Measurements from ENCODE around the gene NKAPL. TPM values are rescaled to one million over a fixed set of nuclear protein-coding genes. Genes with fewer than 3 reads are reported as not detected.

Gene NKAPL
- polyA plus RNA-seq, result 0.25 to 0.35 TPM (median 0.31 TPM) in 3 replicates
- 1.6 TPM for polyA plus RNA-seq (2011; ENCODE audit: low read depth)
- polyA plus RNA-seq (2011; cell fraction: cytosol; rRNA removed), result 0.40 and 0.48 TPM in 2 replicates
- 0.29 and 0.59 TPM in 2 replicates for polyA plus RNA-seq (2011; cell fraction: nucleus; rRNA removed)
- 0.47 and 1.0 TPM in 2 replicates for polyA plus RNA-seq (2012; ENCODE audit: low replicate concordance)
- 0.56 TPM in 1 of 3 replicates, not detected in the others for polyA minus RNA-seq
- not detected for polyA minus RNA-seq (2011; cell fraction: cytosol; rRNA and poly(A)+ RNA removed)
- polyA minus RNA-seq (2011; cell fraction: nucleus; rRNA and poly(A)+ RNA removed), result 0.32 TPM in 1 of 2 replicates, not detected in the other

GRCh38 chr6:28258877-28259777 is at the start of gene NKAPL:
TSS of gene NKAPL (plus strand) at chr6:28259297. CDS start at chr6:28259372, 75 bp downstream.
- H3K9ac ChIP-seq (ENCODE audit: control insufficient read depth, extremely low read depth, insufficient read depth, low read length), result no peak within 1 kb of the TSS
- no peak for DNase-seq (ENCODE audit: low read depth, low spot score)
- H3K4me3 ChIP-seq (ENCODE audit: control insufficient read depth in 2 of 3, extremely low read depth in 1 of 3, insufficient read depth in 2 of 3, low read depth in 1 of 3, low read length in 3 of 3), result peak within 1 kb of the TSS; percentile 19 to 56 (median 21)

GRCh38 chr6:28209753-28210535 is 49.2 kb upstream of the NKAPL start:
- FAIRE-seq (peak; percentile 29), DNase-seq (ENCODE audit: low read depth, low spot score) (no peak)
- H4K20me1 ChIP-seq (ENCODE audit: control insufficient read depth, extremely low read depth, insufficient read depth, low read length), result no peaks in the 10 kb centered on the region
- no peak for TF ChIP-seq EZH2 (IDR thresholded peaks at IDR 0.05; ENCODE audit: low read length)
- no peak for TF ChIP-seq CTCF (optimal IDR thresholded peaks at IDR 0.05 in 1 of 3, IDR thresholded peaks at IDR 0.05 in 1 of 3, conservative IDR thresholded peaks at IDR 0.05 in 1 of 3; ENCODE audit: extremely low read depth in 1 of 3, insufficient read depth in 2 of 3, low read length in 3 of 3)
- H3K9ac ChIP-seq (ENCODE audit: control insufficient read depth, extremely low read depth, insufficient read depth, low read length), result no peak overlapping the region
- H3K79me2 ChIP-seq (ENCODE audit: control insufficient read depth, insufficient read depth, low read length), result no peaks in the 10 kb centered on the region
- peak overlapping the region; percentile 12 for H3K4me2 ChIP-seq (ENCODE audit: control insufficient read depth, extremely low read depth, insufficient read depth, low read depth, low read length)
- no peaks in the 10 kb centered on the region for H3K9me1 ChIP-seq (ENCODE audit: control insufficient read depth, extremely low read depth, insufficient read depth, low read length)
- H3K27me3 ChIP-seq (ENCODE audit: control insufficient read depth, extremely low read depth, insufficient read depth, low read length), result peaks cover 20% of the 10 kb centered on the region
- dilution Hi-C loops (cut with MboI; ENCODE audit: extremely low pct_ligation_motif_present, low sequenced_read_pairs), result no loop called here
- H3K4me1 ChIP-seq (ENCODE audit: control insufficient read depth, extremely low read depth, insufficient read depth, low read length), result peaks cover 19% of the 10 kb centered on the region
- H3K4me3 ChIP-seq (ENCODE audit: control insufficient read depth in 2 of 3, extremely low read depth in 1 of 3, insufficient read depth in 2 of 3, low read depth in 1 of 3, low read length in 3 of 3), result no peak overlapping the region
- H3K27ac ChIP-seq (ENCODE audit: control insufficient read depth, insufficient read depth, low read length), result no peak overlapping the region
- no peaks in the 10 kb centered on the region for H3K36me3 ChIP-seq (ENCODE audit: control insufficient read depth in 2 of 2, extremely low read depth in 1 of 2, insufficient read depth in 2 of 2, low read length in 2 of 2)
- no peaks in the 10 kb centered on the region for H3K9me3 ChIP-seq (ENCODE audit: control insufficient read depth, low read depth, low read length)
- H2AFZ ChIP-seq (ENCODE audit: control insufficient read depth, low read length), result peak overlapping the region; percentile 13

More at GRCh38 chr6:28258877-28259777, at the start of gene NKAPL:
- H2AFZ ChIP-seq (ENCODE audit: control insufficient read depth, low read length), result peak within 1 kb of the TSS; percentile 91
- H3K27ac ChIP-seq (ENCODE audit: control insufficient read depth, insufficient read depth, low read length), result no peak within 1 kb of the TSS
- H4K20me1 ChIP-seq (ENCODE audit: control insufficient read depth, extremely low read depth, insufficient read depth, low read length), result no peaks in the 10 kb centered on the region
- H3K36me3 ChIP-seq (ENCODE audit: control insufficient read depth in 2 of 2, extremely low read depth in 1 of 2, insufficient read depth in 2 of 2, low read length in 2 of 2), result no peaks in the 10 kb centered on the region
- peaks cover 8% of the 10 kb centered on the region for H3K4me1 ChIP-seq (ENCODE audit: control insufficient read depth, extremely low read depth, insufficient read depth, low read length)
- no peaks in the 10 kb centered on the region for H3K79me2 ChIP-seq (ENCODE audit: control insufficient read depth, insufficient read depth, low read length)
- H3K27me3 ChIP-seq (ENCODE audit: control insufficient read depth, extremely low read depth, insufficient read depth, low read length), result peaks cover 5% of the 10 kb centered on the region
- H3K4me2 ChIP-seq (ENCODE audit: control insufficient read depth, extremely low read depth, insufficient read depth, low read depth, low read length), result peak within 1 kb of the TSS; percentile 78
- FAIRE-seq, result no peak
- dilution Hi-C loops (cut with MboI; ENCODE audit: extremely low pct_ligation_motif_present, low sequenced_read_pairs), result no loop called here
- TF ChIP-seq EZH2 (IDR thresholded peaks at IDR 0.05; ENCODE audit: low read length) (no peak), CTCF (optimal IDR thresholded peaks at IDR 0.05 in 1 of 3, IDR thresholded peaks at IDR 0.05 in 1 of 3, conservative IDR thresholded peaks at IDR 0.05 in 1 of 3; ENCODE audit: extremely low read depth in 1 of 3, insufficient read depth in 2 of 3, low read length in 3 of 3) (no peak)
- no peaks in the 10 kb centered on the region for H3K9me1 ChIP-seq (ENCODE audit: control insufficient read depth, extremely low read depth, insufficient read depth, low read length)
- peaks cover 4% of the 10 kb centered on the region for H3K9me3 ChIP-seq (ENCODE audit: control insufficient read depth, low read depth, low read length)
